ENCODE results near the gene ITGB5.
A peak's percentile ranks its signal among the peaks of the same experiment; 100 is the strongest.
"Not testable (repeated sequence)": the region's sequence is repeated elsewhere in the genome, so short reads cannot be mapped to it uniquely, and the experiment has no call there.

Gene ITGB5

DNA sequence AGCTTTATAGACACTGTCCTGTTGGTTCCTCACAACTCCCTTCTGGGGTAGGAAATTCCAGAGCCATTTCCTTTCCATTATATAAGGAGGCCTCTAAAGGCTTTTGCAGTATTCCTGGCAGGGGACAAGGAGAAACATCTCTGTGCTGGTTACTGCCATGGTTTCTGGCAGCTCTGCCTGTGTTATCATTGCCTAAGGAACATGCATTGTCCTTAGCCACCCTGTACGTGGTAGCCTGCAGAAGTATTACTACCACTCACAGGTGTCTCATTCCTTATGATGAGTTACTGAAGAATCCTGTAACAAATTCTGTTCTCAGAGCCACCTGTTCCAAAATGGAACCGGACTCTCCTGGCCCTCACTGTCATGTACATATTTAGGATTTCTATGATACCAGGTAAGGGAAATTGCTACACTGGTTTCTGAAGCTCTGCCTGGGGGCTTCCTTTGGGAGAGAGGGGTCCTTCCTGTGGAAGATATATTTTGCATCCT, 98.9 kb downstream of the ITGB5 start:
- H3K4me3 ChIP-seq (ENCODE audit: low read depth, low read length) = no peak overlapping the region
- TF ChIP-seq, protein P1, sequence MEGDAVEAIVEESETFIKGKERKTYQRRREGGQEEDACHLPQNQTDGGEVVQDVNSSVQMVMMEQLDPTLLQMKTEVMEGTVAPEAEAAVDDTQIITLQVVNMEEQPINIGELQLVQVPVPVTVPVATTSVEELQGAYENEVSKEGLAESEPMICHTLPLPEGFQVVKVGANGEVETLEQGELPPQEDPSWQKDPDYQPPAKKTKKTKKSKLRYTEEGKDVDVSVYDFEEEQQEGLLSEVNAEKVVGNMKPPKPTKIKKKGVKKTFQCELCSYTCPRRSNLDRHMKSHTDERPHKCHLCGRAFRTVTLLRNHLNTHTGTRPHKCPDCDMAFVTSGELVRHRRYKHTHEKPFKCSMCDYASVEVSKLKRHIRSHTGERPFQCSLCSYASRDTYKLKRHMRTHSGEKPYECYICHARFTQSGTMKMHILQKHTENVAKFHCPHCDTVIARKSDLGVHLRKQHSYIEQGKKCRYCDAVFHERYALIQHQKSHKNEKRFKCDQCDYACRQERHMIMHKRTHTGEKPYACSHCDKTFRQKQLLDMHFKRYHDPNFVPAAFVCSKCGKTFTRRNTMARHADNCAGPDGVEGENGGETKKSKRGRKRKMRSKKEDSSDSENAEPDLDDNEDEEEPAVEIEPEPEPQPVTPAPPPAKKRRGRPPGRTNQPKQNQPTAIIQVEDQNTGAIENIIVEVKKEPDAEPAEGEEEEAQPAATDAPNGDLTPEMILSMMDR (conservative IDR thresholded peaks at IDR 0.05; ENCODE audit: low read depth, low read length) = no peak
- DNase-seq (ENCODE audit: low read depth) = no peak

DNA sequence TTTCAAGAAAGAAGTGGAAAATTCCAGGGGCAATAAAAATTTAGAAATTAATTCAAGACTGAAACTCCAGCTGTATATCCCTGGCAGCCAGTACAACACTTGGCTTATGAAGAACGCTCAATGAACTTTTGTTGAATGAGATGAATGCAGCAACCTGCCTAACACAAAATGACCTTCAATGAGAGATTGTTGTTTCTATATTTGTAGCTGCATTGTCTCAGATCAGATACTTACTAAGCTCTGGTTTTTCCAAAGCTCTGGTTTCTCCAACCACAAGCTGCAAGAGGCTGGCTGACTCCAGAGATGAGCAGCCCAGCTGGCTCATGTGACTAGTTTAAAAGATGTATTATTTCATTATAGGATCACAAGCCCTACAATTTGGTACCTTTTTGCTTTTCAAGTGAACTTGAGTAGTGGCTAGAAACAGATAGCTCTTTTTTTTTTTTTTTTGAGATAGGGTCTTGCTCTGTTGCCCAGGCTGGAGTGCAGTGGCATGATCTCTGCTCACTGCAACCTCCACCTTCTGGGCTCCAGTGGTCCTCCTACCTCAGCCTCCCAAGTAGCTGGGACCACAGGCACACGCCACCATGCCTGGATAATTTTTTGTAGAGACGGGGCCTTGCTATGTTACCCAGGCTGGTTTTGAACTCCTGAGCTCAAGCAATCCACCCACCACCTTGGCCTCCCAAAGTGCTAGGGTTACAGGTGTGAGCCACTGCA, 99.5 kb downstream of the ITGB5 start:
- TF ChIP-seq, protein P1 (conservative IDR thresholded peaks at IDR 0.05; ENCODE audit: low read depth, low read length) = no peak
- DNase-seq (ENCODE audit: low read depth) = peak; percentile 66
- no peak overlapping the region for H3K4me3 ChIP-seq (ENCODE audit: low read depth, low read length)

DNA sequence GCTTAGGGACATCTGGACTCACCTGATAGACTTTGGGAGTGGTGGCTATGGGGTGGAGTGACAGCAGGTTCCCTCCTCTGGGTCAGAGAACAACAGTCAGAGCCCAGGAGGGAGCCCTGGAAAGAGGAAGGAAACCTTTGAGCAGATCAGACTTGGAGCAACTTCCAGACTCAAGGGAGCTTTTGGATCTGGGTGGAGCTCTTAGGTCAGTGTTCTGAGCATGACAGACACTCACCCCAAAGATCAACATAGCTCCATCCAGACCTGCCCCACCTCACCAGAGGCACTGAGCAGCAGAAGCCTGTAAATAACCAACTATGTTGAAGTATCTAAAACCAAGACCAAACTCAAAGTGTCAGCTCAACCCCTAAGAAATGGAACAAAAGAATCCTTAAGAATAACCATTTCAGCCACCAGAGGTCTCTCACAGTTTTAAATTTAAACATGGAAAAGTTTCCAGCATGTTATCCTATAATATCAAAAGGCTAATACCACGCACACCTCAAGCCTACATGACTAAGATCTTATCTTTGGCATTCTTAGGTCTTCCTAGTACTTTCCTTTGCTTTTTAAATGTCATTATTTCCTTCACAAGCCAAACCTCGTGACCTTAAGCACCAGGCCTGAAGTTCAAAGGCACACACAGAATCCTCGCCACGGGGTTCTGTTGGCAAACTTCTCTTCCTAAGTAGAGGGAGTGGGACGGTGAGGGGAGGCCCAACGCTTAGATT, 100.5 kb downstream of the ITGB5 start:
- peak; percentile 69 for DNase-seq (ENCODE audit: low read depth)
- TF ChIP-seq, protein P1 (conservative IDR thresholded peaks at IDR 0.05; ENCODE audit: low read depth, low read length) = peak; percentile 48

DNA sequence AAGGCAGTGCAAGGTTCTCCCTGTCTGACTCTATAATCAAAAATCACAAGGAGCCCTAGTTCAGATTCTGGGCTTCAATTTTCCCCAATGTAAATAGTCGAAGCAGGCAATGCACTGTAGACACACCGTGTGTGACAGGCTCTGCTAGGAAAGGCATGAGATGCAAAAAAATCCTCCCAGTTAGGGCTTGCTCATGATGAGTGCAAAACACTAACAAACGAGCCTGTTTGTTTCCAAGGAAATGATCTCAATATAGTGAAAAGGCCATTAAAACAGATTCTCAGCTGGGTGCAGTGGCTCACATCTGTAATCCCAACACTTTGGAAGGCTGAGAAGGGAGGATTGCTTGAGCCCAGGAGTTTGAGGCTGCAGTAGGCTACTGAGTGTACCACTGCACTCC, 101.2 kb downstream of the ITGB5 start:
- no peak for DNase-seq (ENCODE audit: low read depth)
- TF ChIP-seq, protein P1 (conservative IDR thresholded peaks at IDR 0.05; ENCODE audit: low read depth, low read length) = no peak
- H3K4me3 ChIP-seq (ENCODE audit: low read depth, low read length) = no peak overlapping the region

More for the DNA sequence above, 100.5 kb downstream of the ITGB5 start:
- no peak overlapping the region for H3K4me3 ChIP-seq (ENCODE audit: low read depth, low read length)

DNA sequence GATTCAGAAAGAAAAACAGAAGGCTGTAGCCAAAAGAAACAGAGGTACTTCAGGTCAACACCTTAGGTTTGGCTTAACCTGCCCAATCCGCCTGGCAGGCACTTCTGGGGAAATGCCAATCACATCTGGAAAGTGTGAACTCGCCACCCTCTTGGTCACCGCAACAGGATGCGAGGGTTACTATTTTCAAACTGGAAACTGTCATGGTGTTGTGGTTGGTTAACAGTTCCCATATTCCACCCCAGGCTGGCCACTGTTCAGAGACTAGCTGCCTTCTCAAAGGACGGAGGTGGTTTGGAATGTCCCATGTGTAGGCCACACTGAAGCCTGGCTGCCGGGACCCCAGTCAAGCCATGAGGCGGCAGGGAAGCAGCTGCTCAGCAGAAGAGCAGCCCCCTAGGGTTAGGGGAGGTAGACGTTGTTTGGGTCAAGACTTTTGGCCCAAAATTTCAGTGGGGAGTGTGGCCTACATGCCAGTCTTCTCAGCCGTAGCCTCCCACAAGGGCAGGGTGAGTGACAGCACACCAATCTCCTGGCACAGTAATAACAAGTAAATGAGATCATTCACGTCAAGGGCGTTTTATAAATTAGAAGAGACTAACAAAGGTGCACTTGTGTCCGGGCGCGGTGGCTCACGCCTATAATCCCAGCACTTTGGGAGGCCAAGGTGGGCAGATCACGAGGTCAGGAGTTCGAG, 102.3 kb downstream of the ITGB5 start:
- DNase-seq (ENCODE audit: low read depth) = no peak
- TF ChIP-seq, protein P1 (conservative IDR thresholded peaks at IDR 0.05; ENCODE audit: low read depth, low read length) = no peak
- H3K4me3 ChIP-seq (ENCODE audit: low read depth, low read length) = no peak overlapping the region

DNA sequence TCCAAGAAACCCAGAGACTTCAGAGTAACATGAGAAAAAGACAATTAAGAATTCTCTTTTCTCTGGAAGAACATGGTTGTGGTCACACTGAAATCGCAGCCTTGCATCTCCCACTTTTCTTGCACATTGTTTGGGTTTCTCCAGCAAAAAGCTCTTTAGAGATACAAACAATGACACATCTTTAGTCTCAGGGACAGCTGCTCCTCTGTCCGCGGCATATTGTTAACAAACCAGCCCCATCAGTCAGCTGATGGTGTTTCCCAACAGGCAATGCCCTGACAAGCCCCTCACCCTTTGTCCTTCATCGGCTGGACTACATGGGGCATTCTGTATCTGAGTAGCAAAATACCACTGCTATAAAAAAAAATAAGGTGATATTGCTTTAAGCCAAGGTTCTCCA, 103.5 kb downstream of the ITGB5 start:
- no peak overlapping the region for H3K4me3 ChIP-seq (ENCODE audit: low read depth, low read length)
- TF ChIP-seq, protein P1 (conservative IDR thresholded peaks at IDR 0.05; ENCODE audit: low read depth, low read length) = no peak
- no peak for DNase-seq (ENCODE audit: low read depth)

DNA sequence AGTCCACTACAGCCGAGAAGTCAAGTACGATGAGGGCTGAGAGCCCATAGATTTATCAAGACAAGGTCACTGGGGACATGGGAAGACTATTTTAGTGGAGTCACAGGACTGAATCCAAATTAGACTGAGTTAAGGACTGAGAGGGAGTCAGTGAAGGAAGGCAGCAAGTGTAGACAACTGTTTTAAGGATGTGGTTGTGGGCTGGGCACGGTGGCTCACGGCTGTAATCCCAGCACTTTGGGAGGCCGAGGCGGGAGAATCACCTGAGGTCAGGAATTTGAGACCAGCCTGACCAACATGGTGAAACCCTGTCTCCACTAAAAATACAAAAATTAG, 104.8 kb downstream of the ITGB5 start:
- not testable (repeated sequence) for H3K4me3 ChIP-seq (ENCODE audit: low read depth, low read length); DNase-seq (ENCODE audit: low read depth)

Data from choroid plexus epithelial cell (primary cell).